WTC11 (cell line): ENCODE measurements around the gene GAB1.

Source experiments
- ATF1 ChIP-seq: sonication (generic); formaldehyde crosslinking; IDR thresholded peaks from 2 replicates; pipeline ENCODE4 v1.8.1; 2023; ENCODE audit warnings: mild to moderate bottlenecking, moderate library complexity, missing genetic modification reagents
- CTCF ChIP-seq: fragments of 200-600 bp; IDR thresholded peaks from 2 replicates; pipeline ENCODE4 v1.8.0; 2022; ENCODE audit warnings: antibody characterized with exemption
- E2F4 ChIP-seq: sonication (generic); formaldehyde crosslinking; IDR thresholded peaks from 2 replicates; pipeline ENCODE4 v1.8.1; 2022; ENCODE audit warnings: low read depth, mild to moderate bottlenecking, moderate library complexity, missing genetic modification reagents, borderline replicate concordance
- FOXJ3 ChIP-seq: sonication (generic); formaldehyde crosslinking; IDR thresholded peaks from 2 replicates; pipeline ENCODE4 v1.9.0; 2021; ENCODE audit warnings: missing genetic modification reagents, mild to moderate bottlenecking, borderline replicate concordance
- FOXP1 ChIP-seq: sonication (generic); formaldehyde crosslinking; IDR thresholded peaks from 2 replicates; pipeline ENCODE4 v1.8.0; 2022; ENCODE audit warnings: missing genetic modification reagents, mild to moderate bottlenecking, moderate library complexity, borderline replicate concordance
- JUN ChIP-seq: sonication (generic); formaldehyde crosslinking; IDR thresholded peaks from 2 replicates; pipeline ENCODE4 v1.8.0; 2023; ENCODE audit warnings: mild to moderate bottlenecking, missing genetic modification reagents
- MAX ChIP-seq: sonication (generic); formaldehyde crosslinking; IDR thresholded peaks from 2 replicates; pipeline ENCODE4 v1.8.0; 2022; ENCODE audit warnings: mild to moderate bottlenecking, missing genetic modification reagents
- MLX ChIP-seq: sonication (generic); formaldehyde crosslinking; IDR thresholded peaks from 2 replicates; pipeline ENCODE4 v1.8.1; 2023; ENCODE audit warnings: mild to moderate bottlenecking, missing genetic modification reagents, moderate library complexity
- NFE2L1 ChIP-seq: sonication (generic); formaldehyde crosslinking; IDR thresholded peaks from 2 replicates; pipeline ENCODE4 v1.8.1; 2023; ENCODE audit warnings: missing genetic modification reagents
- NR2C2 ChIP-seq: sonication (generic); formaldehyde crosslinking; IDR thresholded peaks from 2 replicates; pipeline ENCODE4 v1.8.0; 2022; ENCODE audit warnings: mild to moderate bottlenecking, missing genetic modification reagents
- USF2 ChIP-seq: sonication (generic); formaldehyde crosslinking; IDR thresholded peaks from 2 replicates; pipeline ENCODE4 v1.8.1; 2023; ENCODE audit warnings: mild to moderate bottlenecking, missing genetic modification reagents, moderate library complexity
- ZMAT4 ChIP-seq: fragments of 250-450 bp; sonication (Bioruptor Pico); IDR thresholded peaks from 2 replicates; pipeline ENCODE4 v1.9.0; 2021; ENCODE audit warnings: mild to moderate bottlenecking
- ZNF416 ChIP-seq: fragments of 250-450 bp; sonication (Bioruptor Pico); IDR thresholded peaks from 2 replicates; pipeline ENCODE4 v1.9.0; 2021; ENCODE audit warnings: mild to moderate bottlenecking, inconsistent platforms

- TF ChIP-seq NFE2L1 (CRISPR knock-in tag) (no peak), MLX (CRISPR knock-in tag) (no peak), CTCF (no peak), FOXJ3 (CRISPR knock-in tag) (no peak), ZNF416 (no peak), JUN (CRISPR knock-in tag) (no peak), NR2C2 (CRISPR knock-in tag) (no peak), MAX (CRISPR knock-in tag) (no peak), ZMAT4 (CRISPR knock-in tag) (no peak), ATF1 (CRISPR knock-in tag) (no peak), USF2 (no peak), E2F4 (CRISPR knock-in tag) (no peak), FOXP1 (CRISPR knock-in tag) (no peak)
Observed at GRCh38 chr4:143420227-143420626, 83.6 kb downstream of the GAB1 start.
